SH-SY5Y (cell line): ENCODE data around the gene BAX.

Experiments
- GATA2 ChIP-seq: IDR thresholded peaks from 2 replicates; pipeline ENCODE4 v1.6.1; 2011; ENCODE audit warnings: mild to moderate bottlenecking, low read depth, low read length
- GATA3 ChIP-seq: IDR thresholded peaks from 2 replicates; pipeline ENCODE4 v1.6.1; 2011; ENCODE audit warnings: low read depth, mild to moderate bottlenecking, low read length, moderate library complexity

DNA sequence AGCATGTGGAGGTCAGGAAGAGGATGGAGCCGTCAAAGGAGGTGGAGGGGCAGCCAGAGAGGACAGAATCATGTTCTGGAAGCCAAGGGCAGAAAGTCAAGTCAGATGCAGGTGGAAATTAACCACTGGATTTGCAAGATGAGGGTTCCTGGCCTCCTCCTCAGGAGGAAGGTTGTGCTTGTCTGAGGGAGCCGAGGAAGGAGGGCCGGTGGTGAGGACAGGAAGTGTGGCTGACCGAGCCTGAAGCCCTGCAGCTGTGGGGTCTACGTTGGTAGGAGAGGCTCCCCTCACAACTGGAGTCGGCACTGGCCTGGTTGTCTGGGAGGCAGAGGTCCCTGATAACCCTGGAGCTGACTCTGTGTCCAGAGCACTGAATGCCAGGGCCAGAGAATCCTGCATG, 36.6 kb upstream of the BAX start:
- no peak for TF ChIP-seq GATA2
- TF ChIP-seq GATA3: no peak
